ENCODE data around the gene GNB1L.

- TF ChIP-seq CTCF (IDR thresholded peaks at IDR 0.05): no peak
- no peak for TF ChIP-seq POLR2A (IDR thresholded peaks at IDR 0.05)
Observed at GRCh38 chr22:19825904-19826618, 28.6 kb downstream of the GNB1L start.

Measured in gastroesophageal sphincter (tissue), 3 donors.